NCI-H1930 (cell line): ENCODE measurements around the gene RORB.

Experiments
- DNase-seq, 2 experiments: peaks; one replicate each; lab custom pipeline; 2025; lab: John Stamatoyannopoulos, UW

Gene RORB

DNA sequence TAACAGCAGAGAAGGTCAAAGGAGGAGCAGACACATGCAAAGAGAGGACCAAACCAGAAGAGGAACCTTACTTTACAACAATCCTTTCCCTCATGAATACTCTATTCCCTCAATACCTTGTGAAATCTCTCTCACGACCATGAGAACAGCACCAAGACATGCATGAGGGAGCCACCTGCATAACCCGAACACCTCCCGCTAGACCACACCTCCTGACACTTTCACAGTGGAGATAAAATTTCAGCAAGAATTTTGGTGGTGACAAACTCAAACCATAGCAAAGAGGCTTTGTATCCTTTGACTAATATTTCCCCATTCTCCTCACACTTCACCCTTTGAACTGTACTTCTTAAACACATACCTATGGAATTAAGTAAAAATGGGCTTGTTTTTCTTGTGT lies 101.7 kb downstream of the RORB start:
- DNase-seq, result no peak

DNA sequence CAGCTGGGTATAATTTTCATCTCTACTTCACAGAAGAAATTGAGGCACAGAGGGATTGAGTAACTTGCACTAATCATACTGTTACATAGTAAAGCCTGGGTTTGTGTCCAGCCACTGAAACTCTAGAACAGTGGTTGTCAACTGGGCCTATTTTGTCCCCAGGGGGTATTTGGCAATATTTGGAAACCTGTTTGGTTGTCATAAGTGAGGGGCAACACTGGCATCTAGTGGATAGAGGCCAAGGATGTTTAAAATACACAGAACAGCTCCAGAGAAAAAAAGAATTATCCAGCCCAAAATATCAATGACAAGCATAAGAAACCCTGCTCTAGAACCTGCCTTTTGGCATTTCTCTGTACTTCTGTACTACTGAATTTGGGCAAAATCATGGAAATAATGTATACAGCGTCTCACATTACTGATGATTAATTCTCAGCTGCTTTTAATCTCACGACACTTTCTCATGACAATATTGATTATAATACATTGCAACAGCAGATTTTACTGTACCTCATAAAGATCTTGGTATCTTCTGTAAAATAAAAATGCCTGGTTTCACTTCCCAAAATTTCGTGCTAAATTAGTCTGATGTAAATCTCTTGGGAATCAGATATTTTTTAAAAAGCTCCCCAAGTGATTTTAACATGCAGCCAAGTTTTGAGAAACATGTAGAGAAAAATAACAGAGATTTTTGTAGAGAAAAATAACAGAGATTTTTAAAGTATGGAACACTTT lies 112.7 kb downstream of the RORB start:
- DNase-seq, result no peak

DNA sequence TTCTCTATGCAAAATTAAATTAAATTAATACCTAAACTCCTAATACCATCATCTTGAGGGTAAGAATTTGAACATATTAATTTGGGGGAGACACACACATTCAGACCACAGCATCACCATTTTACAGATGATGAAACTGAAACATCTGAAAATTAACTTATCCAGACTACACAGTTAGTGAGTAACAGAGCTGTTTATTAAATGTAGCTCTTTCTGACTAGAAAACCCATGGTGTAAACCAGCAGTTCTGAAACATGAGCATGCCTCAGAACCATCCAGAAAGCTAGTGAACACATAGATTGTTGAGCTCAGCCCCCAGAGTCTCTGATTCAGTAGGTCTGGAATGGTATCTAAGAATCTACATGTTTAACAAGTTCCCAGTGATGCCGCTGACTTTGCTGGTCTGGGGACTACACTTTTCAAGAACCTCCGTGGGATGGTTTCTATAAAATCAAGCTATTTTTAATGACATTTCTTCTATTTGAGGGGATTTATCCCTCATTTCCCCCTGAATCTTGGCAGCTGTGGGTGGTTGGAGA lies 113.5 kb downstream of the RORB start:
- DNase-seq, result no peak

DNA sequence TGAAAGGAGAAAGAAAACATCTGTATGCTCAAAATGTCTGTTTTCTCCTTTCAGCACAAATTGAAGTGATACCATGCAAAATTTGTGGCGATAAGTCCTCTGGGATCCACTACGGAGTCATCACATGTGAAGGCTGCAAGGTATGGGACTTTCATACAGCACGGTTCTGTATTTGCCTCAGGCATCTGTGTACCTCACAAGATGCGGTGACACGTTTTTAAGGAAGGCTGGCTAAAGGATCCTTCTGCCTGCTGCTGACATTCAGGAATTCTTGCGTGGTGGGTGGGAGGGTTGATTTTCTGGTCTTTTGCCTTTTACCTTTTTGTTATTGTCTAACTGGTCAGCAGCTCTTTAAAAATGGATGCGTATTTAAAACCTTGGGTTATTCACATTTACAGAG lies 133.1 kb downstream of the RORB start:
- no peak for DNase-seq

DNA sequence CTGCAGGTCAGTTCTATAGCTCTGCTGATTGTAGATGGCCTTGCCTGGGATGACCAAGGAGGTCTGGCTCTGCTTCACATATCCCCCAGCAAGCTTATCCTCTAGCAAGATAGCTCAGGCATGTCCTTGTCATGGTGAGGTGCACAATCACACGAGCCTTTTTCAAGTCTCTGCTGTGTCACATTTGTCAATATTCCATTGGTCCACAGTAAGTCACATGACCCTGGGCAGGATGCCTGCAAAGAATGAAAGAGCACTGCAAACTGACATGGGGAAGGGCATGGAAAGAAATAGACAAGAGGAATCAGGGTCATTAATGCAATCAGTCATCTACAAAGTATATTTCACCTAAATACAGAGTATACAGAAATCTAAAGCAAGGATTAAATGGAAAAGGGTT lies 142.0 kb downstream of the RORB start:
- DNase-seq, result no peak

DNA sequence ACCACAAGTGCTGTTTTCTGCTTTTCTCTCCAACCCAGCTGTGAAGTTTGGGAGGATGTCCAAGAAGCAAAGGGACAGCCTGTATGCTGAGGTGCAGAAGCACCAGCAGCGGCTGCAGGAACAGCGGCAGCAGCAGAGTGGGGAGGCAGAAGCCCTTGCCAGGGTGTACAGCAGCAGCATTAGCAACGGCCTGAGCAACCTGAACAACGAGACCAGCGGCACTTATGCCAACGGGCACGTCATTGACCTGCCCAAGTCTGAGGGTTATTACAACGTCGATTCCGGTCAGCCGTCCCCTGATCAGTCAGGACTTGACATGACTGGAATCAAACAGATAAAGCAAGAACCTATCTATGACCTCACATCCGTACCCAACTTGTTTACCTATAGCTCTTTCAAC lies 145.2 kb downstream of the RORB start:
- DNase-seq, result no peak

DNA sequence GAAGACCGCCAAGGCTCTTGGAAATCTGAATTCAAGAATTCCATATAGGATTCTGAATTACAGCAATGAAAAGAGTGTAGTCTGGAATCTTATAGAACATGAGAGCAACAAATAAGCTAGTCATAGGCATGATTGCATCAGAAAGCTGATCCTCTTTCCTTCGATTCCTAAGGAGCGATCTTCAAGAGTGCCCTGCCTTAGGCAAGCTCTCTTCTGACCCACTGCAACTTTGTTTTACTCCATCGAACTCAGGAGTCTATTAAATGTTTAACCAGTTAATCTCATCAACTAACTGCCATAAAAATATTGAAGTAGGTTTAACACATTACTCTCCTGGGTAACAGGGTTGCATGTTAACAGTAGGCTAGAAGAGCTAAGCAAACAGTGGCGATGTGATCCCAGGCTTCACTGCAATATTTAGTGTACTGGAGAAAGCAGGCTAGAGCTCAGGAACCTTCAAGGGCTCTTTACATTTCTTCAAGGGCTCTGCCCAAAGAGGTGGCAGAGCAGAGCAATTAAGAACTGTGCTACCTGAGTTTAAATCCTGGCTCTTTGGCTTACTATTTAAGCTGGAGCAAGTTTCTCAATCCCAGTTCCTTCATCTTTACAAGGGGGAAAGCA lies 146.3 kb downstream of the RORB start:
- no peak for DNase-seq

DNA sequence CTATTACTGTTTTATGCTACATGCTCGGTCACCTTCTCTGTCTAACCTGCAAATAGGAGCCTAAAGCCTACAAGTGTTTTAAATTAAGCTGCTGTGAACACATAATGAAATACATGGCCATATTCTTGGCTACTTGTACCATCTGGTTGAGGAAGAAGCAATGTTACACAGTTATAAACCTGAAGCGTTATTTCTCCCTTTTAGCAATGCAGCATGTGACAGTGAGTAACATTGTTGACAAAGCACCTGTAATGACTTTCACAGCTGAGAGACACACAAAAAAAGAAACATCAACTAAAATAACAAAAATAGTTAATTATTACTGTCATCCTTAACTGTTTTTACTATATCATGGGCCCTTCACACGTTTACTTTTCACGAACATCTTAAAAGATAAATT lies 146.9 kb downstream of the RORB start:
- DNase-seq, result no peak

DNA sequence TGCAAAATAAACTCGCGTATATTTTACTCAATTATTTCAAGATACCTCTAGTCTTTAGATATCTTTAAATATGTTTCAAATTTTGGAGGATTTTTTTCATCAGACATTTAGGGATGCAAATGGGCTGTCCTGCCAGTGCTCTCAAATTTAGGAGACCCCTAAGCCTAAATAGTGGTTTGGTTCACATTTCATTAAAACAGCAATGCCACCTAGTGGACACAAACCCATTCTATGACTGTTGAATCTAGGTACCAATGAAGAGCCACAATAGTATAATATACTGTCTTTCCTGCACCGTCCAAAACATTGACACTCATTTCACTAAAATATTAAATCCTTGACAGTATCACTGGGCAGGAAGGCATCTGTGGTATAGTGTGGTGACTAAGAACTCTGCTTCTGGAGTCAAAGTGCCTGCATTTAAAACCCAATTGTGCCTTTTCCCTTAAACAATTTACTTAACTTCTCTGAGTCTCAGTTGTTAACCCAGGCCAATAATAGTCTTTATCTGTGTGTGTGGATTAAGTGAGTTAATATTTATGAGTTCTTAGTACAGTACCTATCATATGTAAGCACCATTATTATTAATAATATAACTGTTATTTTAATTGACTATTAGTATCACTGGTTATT lies 148.0 kb downstream of the RORB start:
- DNase-seq, result no peak

DNA sequence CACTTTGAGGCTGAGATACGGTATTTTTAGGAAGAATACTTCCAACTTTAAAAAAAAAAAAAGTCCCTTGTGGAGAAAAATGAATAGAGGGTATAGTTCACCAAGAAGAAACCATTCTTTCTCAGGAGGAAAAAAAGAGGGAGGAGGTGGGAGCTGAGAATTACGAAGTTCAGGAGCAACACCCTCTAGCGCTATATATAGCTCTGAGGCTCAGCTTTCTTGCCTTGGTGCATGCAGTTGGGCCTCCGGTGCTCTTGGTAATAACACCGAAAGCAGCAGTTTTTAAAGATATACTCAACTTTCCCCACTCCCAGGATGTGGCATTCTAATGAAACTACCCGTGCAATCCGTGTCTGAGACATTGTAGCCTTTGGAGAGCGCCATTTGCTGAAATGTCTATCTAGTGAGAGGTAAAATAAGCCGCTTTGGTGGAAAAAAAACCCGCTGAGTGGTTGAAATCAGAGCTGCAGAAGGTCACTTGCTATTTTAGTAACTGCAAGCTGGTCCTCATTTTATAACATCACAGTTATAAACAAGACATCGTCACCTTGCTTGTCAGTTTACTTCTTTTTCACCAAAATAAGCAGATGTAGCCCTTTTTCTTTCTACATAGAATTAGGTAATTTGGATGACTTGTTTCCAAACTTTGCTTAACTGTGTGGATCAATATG lies 156.4 kb downstream of the RORB start:
- no peak for DNase-seq

DNA sequence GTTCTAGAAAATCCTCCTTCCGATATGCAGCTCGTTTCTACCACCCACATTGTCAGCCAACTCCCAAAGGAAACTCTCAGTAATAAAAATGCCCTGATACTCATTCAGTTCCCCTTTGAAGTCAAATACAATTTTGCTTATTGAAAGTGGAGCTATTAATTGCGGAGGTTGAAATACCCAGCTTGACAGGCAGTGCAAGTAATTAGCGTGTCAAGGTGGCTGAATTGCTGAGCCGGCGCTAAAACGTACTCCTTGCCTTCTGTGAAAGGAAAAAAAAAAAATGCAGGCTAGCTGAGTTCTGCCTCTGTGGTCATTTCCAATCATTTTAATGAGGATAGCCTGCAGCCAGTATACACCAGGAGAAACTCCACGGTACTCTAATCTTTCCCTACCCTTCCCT lies 165.5 kb downstream of the RORB start:
- no peak for DNase-seq

DNA sequence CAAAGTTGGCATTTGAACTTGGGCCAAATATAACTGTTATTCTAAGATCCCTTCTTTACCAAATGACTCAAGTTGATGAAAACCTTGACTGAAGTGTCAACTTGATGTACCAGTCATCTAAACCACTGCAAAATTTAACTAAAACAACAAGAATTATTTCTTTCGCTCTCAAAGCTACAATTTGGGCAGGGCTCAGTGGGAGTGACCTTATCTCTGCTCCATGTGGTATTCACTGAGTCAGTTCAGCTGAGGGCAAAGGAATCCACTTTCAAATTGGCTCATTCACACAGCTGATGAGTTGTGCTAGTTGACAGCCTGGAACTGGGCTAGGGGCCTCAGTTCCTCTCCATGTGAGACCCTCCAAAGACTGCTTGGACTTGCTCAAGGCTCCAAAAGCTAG lies 166.3 kb downstream of the RORB start:
- no peak for DNase-seq

DNA sequence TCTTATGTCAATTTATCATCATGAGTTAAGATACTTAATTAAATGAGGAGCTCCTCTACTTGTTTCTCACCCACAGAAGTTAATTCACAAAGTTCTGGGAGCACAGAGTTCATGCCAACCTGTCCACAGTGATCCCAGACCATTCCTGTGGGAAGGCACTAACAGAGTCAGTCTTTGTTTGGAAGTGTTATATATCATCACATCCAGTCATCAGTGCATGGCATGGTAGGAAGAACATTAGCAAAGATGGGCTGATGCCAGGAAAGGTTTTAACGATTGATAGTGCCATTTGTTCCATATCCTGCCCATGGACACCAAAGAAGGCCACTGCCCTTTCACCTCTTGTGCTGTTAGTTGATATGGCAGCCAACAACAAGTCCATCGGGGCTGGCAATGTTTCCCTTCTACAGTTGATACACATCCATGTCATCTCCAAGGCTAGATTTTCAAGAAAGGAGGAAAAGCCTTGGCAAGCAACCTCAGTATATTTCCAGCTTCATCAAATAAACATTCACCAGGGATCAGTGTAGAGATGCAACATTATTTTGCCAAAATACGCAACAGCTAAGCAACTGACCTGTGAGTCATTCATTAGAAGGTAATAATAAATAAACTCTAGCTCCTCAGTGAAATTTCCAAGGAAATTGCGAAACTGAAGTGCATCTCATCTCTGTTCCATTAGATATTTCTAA lies 169.6 kb downstream of the RORB start:
- DNase-seq, result no peak

DNA sequence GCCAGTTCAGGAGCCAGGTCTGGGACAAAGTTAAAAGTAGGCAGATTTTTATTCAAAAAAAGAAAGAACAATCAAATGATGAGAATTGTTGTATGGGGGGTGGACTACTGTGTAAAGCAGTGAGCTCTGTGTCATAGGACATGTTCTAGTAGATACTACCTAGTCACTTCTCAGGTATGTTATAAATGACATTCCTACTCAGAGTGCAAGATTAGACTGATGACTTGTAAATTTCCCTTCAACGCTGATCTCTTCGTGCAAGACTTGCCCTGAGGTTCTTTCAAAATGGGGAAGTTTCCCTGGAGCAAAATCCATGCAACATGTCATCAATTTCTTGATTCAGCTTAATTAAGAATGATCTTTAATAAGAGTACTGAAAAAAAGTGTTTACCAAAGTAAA lies 175.1 kb downstream of the RORB start:
- DNase-seq, result no peak

DNA sequence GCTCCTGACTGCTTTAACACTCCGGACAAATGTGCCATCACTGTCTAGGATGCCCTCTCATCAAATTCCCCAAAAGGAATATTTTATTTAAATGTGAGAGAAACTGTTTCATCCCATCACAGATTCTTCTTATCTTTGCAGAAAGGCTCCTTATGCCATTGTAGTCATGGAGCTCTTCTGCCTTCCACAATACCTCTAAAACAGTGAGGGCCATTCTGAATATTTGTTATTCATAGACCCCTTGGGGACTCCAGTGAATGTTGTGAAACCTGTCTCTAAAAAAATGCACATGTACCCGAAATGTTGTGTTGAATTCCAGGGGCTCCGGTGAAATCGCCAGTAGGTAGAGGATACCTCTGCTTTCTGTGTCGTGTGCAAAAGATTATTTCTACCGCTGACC lies 176.9 kb downstream of the RORB start:
- no peak for DNase-seq

DNA sequence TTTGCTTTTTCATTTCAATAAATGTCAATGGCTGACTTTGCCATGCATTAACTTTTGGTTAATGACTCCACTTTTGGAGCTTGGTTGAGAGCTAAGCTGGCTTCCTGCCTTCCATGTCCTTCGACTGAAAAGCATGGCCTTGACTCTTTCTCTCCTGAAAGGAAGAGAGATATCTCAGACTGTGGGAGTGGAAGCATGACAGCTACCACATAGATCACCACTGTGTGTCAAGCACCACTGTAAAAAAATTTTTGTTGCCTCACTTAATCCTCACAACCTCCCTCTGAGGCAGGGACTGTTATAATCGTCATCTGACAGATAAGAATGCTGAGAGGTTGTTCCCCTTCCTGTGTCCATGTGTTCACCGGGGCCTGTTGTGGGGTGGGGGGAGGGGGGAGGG lies 184.8 kb downstream of the RORB start:
- no peak for DNase-seq

DNA sequence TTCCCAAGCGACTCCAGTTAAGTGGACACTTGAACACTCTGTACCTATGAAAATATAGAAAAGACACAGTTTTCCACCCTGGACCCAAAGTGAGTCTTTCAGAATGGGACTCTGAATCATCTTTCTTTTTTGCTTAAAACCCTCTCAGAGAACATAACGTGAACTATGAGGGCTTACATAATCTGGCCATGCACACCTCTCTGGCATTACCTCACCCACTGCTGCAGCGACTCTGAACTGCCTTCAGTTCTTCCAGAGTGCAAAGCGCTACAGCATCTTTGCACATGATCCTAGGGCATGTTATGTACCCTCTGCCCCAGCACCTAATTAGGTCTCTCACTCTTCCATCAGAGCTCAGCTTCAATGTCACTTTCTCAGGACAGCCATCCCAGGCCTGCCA lies 186.2 kb downstream of the RORB start:
- DNase-seq, result no peak

DNA sequence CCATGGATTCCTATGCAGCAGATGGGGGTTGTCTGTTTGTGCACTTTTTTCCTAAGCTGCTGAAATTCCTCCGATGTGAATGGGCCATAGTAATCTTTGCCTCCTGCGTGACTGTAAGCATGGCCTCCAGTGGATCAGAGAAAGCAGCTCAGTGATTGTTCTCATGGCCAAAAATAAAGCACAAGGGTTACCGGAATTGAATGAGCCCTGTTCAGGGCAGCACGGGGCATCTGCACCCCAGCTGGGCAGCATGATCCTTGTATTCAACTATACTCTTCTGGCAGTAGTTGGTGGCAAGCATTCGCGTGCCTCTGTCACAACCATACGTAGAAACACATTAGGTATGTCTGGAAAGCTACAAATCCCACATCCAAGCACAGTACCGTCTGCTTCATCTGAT lies 193.9 kb downstream of the RORB start:
- no peak for DNase-seq

DNA sequence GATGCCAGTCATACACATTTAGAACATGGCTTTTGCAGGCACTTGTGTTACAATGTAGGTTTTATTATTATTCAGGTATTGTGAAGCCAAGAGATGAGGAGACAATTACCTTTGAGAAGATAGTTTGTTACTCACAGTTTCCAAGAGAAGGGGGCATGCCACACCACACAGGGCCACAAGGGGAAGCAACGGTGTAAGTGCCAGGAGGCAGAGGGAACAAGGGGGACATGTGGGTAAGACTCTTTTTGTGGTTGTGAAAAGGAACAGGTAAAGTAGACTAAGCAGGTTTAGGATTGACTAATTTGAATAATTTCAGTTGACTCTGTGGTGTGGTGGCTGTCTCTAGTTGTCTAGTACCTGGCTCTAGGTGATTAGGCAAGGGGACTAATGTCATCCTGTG lies 199.4 kb downstream of the RORB start:
- DNase-seq, result no peak

DNA sequence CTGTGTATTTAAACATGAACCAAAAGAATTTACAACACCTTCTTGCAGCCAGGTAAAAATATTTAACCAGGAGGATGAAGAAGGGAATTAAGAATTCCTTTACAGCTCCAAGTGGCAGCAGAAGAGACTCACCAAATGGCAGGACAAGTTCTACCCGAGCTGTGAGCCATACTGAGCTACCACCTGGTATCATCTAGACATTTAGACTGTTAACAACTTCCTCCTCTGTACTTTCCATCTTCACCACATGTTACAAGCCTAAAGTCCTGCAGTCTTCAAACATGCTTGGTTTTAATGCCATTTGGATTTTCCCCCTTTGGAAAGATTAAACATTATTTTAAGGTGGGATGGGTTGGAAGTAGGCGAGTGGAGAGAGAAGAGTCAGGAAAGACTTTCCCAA lies 200.4 kb downstream of the RORB start:
- no peak for DNase-seq

DNA sequence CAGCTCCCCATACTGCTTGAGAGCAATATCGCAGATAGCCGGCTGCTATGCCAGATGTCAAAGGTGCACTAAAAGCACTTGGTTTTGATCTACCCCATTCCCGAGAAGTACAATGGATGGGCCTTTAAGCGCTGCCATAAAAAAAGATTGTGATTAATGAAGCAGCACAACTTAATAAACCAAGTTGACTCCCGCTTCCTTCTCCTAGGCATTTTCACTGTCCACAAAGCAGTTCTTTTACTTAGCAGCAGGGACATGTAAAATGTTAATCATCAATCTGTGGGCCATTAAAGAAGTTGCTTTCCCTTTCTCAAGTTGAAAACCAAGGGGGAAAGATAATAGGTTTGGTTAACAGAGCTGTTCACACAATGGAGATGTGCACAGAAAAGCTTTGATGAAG lies 214.2 kb downstream of the RORB start:
- DNase-seq, result no peak

DNA sequence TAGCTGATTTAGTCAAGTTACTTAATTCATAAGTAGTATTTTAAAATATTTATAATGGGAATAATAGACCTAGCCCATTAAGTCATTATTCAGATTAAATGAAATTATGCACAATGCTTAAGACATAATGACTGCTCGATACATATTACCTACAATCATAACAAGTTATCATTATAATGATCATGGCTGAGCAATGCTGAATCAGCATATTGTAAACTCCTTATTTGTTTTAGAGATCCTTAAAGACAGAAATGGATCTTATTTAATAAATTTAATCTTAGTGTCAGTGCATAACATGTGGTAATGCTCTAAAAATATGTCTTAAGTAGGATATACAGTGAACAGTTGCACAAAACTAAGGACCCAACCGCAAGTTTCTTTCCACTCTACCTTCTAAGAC lies 221.6 kb downstream of the RORB start:
- no peak for DNase-seq
